Measurements from ENCODE around the gene HEPACAM2. TPM values are rescaled to one million over a fixed set of nuclear protein-coding genes. Genes with fewer than 3 reads are reported as not detected.

The HEPACAM2 gene
- total RNA-seq, 1 donor from 2014 or later = not detected

DNA sequence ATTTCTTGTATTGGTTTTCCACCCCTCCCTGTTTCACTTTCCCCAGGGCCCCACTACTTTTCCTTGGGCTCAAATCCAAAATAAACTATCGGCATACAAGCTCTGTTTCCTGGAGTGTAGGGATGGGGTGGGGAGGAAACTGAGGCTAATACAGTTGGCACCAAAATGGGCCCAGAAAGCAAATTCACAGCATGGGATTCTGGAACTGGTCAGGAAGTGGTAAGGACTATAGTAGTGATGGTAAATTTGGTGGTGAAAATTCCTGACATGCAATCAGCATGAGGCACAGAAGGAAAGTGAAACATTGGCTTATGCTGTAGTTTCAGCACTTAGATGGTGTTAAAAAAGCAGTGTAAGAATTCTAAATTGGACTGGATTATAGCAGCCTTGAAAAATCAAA lies 69.4 kb downstream of the HEPACAM2 start:
- Mint-ChIP-seq H3K27me3 (ENCODE audit: low read depth, unreplicated experiment) (no peaks in the 10 kb centered on the region), H3K9me3 (ENCODE audit: unreplicated experiment) (peaks cover 11% of the 10 kb centered on the region), H3K27ac (ENCODE audit: unreplicated experiment) (peak overlapping the region; percentile 71), H3K4me3 (ENCODE audit: unreplicated experiment) (no peak overlapping the region), H3K36me3 (ENCODE audit: low read depth, unreplicated experiment) (no peaks in the 10 kb centered on the region), H3K4me1 (ENCODE audit: low read depth, unreplicated experiment) (peaks cover 2% of the 10 kb centered on the region)
- Histone ChIP-seq H3K27me3 (ENCODE audit: insufficient read depth, low read length) (no peaks in the 10 kb centered on the region), H3K4me1 (ENCODE audit: insufficient read depth, low read length) (no peaks in the 10 kb centered on the region), H3K9me3 (ENCODE audit: insufficient read depth, low read depth, low read length) (no peaks in the 10 kb centered on the region), H3K4me3 (ENCODE audit: insufficient read depth, low read depth, low read length) (no peak overlapping the region), H2AFZ (ENCODE audit: low read depth, low read length) (no peak overlapping the region), H3K79me2 (ENCODE audit: insufficient read depth, low read length) (no peaks in the 10 kb centered on the region), H3K9ac (ENCODE audit: low read length) (no peak overlapping the region), H3K36me3 (ENCODE audit: insufficient read depth, low read length) (no peaks in the 10 kb centered on the region), H3K27ac (ENCODE audit: low read depth, low read length) (no peak overlapping the region), H3K4me2 (ENCODE audit: low read length) (no peak overlapping the region), H4K20me1 (ENCODE audit: insufficient read depth, low read length) (no peaks in the 10 kb centered on the region)
- peak; percentile 39 for DNase-seq (ENCODE audit: low read depth)
- TF ChIP-seq, protein P1, sequence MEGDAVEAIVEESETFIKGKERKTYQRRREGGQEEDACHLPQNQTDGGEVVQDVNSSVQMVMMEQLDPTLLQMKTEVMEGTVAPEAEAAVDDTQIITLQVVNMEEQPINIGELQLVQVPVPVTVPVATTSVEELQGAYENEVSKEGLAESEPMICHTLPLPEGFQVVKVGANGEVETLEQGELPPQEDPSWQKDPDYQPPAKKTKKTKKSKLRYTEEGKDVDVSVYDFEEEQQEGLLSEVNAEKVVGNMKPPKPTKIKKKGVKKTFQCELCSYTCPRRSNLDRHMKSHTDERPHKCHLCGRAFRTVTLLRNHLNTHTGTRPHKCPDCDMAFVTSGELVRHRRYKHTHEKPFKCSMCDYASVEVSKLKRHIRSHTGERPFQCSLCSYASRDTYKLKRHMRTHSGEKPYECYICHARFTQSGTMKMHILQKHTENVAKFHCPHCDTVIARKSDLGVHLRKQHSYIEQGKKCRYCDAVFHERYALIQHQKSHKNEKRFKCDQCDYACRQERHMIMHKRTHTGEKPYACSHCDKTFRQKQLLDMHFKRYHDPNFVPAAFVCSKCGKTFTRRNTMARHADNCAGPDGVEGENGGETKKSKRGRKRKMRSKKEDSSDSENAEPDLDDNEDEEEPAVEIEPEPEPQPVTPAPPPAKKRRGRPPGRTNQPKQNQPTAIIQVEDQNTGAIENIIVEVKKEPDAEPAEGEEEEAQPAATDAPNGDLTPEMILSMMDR (IDR thresholded peaks at IDR 0.05; ENCODE audit: insufficient read depth, low read depth, low read length) = no peak
- TF ChIP-seq EZH2 (IDR thresholded peaks at IDR 0.05; ENCODE audit: insufficient read depth, low read length) = no peak
- no peak for FAIRE-seq

DNA sequence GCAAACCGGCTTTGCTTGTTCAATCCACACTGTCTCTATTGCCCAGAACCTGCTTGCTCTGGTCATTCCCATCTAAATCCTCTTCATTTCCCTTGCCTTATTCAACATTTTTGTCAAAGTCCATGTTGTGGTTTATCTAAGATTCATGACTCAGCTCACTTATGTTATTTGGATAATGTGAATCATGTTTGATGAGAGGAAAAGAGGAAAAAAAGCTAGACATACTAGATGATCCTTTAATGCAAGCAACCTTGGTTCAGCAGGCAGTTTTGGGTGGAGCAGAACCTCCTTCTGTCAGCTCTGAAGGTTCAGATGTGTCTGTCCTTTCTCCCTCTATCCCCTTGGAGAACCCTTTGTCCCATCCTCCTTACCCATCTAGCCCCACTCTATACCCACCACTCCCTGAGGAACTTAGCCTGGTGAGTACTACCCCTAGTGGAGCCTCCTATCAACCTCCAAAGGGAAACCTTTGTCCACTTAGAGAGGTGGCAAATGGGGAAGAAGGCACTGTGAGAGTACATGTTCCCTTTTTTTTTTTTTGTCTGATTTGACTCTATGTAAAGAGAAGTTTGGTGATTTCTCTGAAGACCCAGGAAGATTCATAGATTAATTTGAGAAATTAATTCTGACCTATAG lies 76.0 kb downstream of the HEPACAM2 start:
- Mint-ChIP-seq H3K36me3 (ENCODE audit: low read depth, unreplicated experiment) (peaks cover 12% of the 10 kb centered on the region), H3K27ac (ENCODE audit: unreplicated experiment) (peak overlapping the region; percentile 20), H3K9me3 (ENCODE audit: unreplicated experiment) (no peaks in the 10 kb centered on the region), H3K27me3 (ENCODE audit: low read depth, unreplicated experiment) (peaks cover 3% of the 10 kb centered on the region), H3K4me1 (ENCODE audit: low read depth, unreplicated experiment) (peaks cover 18% of the 10 kb centered on the region), H3K4me3 (ENCODE audit: unreplicated experiment) (no peak overlapping the region)
- no peak for TF ChIP-seq EZH2 (IDR thresholded peaks at IDR 0.05; ENCODE audit: insufficient read depth, low read length)
- TF ChIP-seq, protein P1 (IDR thresholded peaks at IDR 0.05; ENCODE audit: insufficient read depth, low read depth, low read length) = no peak
- Histone ChIP-seq H3K9ac (ENCODE audit: low read length) (no peak overlapping the region), H3K27ac (ENCODE audit: low read depth, low read length) (no peak overlapping the region), H3K79me2 (ENCODE audit: insufficient read depth, low read length) (no peaks in the 10 kb centered on the region), H3K27me3 (ENCODE audit: insufficient read depth, low read length) (no peaks in the 10 kb centered on the region), H3K4me2 (ENCODE audit: low read length) (peak overlapping the region; percentile 37), H3K36me3 (ENCODE audit: insufficient read depth, low read length) (no peaks in the 10 kb centered on the region), H3K9me3 (ENCODE audit: insufficient read depth, low read depth, low read length) (no peaks in the 10 kb centered on the region), H3K4me1 (ENCODE audit: insufficient read depth, low read length) (peaks cover 5% of the 10 kb centered on the region), H3K4me3 (ENCODE audit: insufficient read depth, low read depth, low read length) (no peak overlapping the region), H2AFZ (ENCODE audit: low read depth, low read length) (no peak overlapping the region), H4K20me1 (ENCODE audit: insufficient read depth, low read length) (no peaks in the 10 kb centered on the region)
- DNase-seq (ENCODE audit: low read depth) (peak; percentile 59), FAIRE-seq (peak; percentile 60)

DNA sequence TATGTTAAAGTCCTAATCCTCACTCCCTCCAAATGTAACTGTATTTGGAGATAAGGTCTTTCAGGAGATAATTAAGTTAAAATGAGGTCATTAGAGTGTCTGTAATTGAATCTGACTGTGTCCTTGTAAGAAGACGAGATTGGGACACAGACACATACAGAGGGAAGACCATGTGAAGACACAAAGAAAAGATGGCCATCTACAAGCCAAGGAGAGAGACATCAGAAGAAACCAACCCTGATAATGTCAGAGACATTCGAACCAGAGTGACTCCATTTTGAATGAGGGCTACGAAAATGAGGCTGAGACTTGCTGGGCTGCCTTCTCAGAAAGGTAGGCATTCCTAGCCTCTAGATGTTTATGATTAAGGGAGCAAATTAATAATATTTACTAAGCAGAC lies 77.5 kb downstream of the HEPACAM2 start:
- H3K4me1 Mint-ChIP-seq (ENCODE audit: low read depth, unreplicated experiment) = peaks cover 18% of the 10 kb centered on the region
- TF ChIP-seq EZH2 (IDR thresholded peaks at IDR 0.05; ENCODE audit: insufficient read depth, low read length) = no peak
- TF ChIP-seq, protein P1 (IDR thresholded peaks at IDR 0.05; ENCODE audit: insufficient read depth, low read depth, low read length) = no peak
- no peak overlapping the region for H3K27ac ChIP-seq (ENCODE audit: low read depth, low read length)
- DNase-seq (ENCODE audit: low read depth) (no peak), FAIRE-seq (no peak)
- H3K27me3 Mint-ChIP-seq (ENCODE audit: low read depth, unreplicated experiment) = peaks cover 3% of the 10 kb centered on the region
- H3K4me1 ChIP-seq (ENCODE audit: insufficient read depth, low read length) = peaks cover 5% of the 10 kb centered on the region
- peak overlapping the region; percentile 76 for H3K4me2 ChIP-seq (ENCODE audit: low read length)
- H3K9me3 Mint-ChIP-seq (ENCODE audit: unreplicated experiment) = no peaks in the 10 kb centered on the region
- no peaks in the 10 kb centered on the region for H3K27me3 ChIP-seq (ENCODE audit: insufficient read depth, low read length)
- peaks cover 18% of the 10 kb centered on the region for H3K36me3 Mint-ChIP-seq (ENCODE audit: low read depth, unreplicated experiment)
- H3K9me3 ChIP-seq (ENCODE audit: insufficient read depth, low read depth, low read length) = no peaks in the 10 kb centered on the region
- H3K4me3 ChIP-seq (ENCODE audit: insufficient read depth, low read depth, low read length) = no peak overlapping the region
- H3K36me3 ChIP-seq (ENCODE audit: insufficient read depth, low read length) = no peaks in the 10 kb centered on the region
- H2AFZ ChIP-seq (ENCODE audit: low read depth, low read length) = no peak overlapping the region
- H3K27ac Mint-ChIP-seq (ENCODE audit: unreplicated experiment) = peak overlapping the region; percentile 64
- no peak overlapping the region for H3K9ac ChIP-seq (ENCODE audit: low read length)
- no peaks in the 10 kb centered on the region for H3K79me2 ChIP-seq (ENCODE audit: insufficient read depth, low read length)
- peak overlapping the region; percentile 92 for H3K4me3 Mint-ChIP-seq (ENCODE audit: unreplicated experiment)
- no peaks in the 10 kb centered on the region for H4K20me1 ChIP-seq (ENCODE audit: insufficient read depth, low read length)

Measured in astrocyte (in vitro differentiated cells and primary cell).